HG02852 (cell line): Measurements from ENCODE around the gene ITSN2.

Experiments
- ATAC-seq: cut with Tn5 transposase; IDR thresholded peaks from one replicate; pipeline ENCODE4 v1.9.1; 2021; ENCODE audit warnings: mild to moderate bottlenecking, moderate library complexity; ENCODE audit not compliant: unreplicated experiment

Gene ITSN2

DNA sequence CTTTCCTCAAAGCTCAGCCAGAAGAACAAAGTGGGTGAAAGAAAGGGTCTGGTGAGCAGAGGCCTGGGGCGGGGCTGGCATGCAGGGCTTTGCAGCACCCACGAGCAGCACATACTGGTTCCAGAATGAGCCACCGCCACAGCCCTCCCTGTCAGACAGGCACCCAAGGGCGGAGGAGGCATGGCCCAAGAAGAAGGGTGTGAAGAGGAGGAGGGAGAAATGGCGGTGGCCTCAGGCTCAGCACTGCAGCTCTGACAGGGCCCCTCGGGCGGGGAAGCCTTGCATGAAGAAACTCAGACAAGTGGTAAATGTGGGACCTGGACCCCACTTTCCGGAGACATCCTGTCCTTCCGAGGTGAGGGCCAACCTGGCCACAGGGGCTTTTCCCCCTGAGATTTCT, 169.8 kb downstream of the ITSN2 start:
- no peak for ATAC-seq

- no peak for ATAC-seq
These were observed 170.8 kb downstream of the ITSN2 start for GRCh38 chr2:24189551-24189950.

DNA sequence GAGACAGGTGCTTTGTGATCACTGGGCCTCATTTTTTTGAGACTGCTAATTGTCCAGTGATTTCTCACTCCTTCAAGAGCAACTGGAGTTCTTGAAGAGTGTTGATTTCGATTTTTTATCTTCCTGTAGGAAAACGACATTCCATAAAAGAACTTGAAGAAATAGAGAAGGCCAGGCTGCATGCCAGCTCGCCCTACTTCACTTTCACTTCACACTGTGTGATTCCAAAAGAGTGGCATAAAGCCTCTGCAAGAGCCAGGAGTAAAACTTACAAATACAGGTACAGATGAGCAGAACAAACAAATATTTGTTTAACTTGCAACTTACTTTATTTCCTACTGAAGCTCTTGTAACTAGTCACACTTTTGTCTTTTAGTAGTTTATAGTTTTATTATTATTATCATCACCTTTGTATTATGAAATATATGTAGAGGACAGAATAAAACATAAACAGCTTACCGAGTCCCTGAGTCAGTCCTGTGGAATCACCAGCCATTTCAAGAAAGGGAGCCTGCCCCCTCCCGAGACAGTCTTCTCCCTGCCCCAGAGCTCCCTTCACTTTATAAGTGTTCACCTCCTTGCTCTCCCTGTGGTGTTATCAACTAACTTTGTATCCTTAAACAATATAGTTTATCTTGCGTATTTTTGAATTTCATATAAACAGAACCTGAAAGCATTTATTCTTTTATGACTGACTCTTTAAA, 176.8 kb downstream of the ITSN2 start:
- no peak for ATAC-seq

- ATAC-seq: no peak
These were observed 177.8 kb downstream of the ITSN2 start for GRCh38 chr2:24182507-24182906.

DNA sequence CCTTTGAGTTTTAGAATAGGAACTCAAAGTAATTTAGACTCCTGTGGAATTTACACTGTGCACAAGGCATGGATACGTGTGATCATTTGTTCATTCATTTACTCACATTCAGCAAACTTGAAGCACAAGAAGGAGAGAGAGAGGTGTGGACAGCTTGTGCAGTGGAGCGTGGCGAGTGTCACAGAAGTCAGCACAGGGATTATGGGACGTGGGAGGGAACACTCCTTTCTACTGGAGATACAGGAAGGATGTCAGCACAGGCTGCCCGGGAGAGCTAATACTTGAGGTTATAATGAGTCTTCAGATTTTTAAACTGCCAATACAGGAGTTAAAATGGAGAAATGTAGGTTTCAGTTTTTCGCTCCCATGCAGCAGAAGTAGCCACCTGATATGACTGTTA, 178.5 kb downstream of the ITSN2 start:
- no peak for ATAC-seq

- no peak for ATAC-seq
These were observed 180.7 kb downstream of the ITSN2 start for GRCh38 chr2:24179683-24180082.

DNA sequence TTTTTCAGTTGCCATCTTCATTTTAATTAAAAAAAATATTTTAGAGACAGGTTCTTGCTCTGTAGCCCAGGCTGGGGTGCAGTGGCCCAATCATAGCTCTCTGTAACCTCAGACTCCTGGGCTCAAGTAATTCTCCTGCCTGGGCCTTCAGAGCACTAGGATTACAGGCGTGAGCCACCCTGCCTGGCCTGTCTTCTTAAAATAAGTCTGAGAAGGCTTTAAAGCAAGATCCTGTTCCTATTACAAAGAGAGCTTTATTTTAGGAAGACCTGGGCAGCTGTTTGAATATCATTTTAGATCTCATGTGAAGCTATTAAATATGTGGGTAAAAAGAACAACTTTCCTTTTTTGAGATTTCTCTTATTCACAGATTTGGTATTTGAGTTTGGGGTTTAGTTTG, 184.0 kb downstream of the ITSN2 start:
- ATAC-seq: no peak

GRCh38 chr2:24175631-24176187, 184.6 kb downstream of the ITSN2 start:
- ATAC-seq: no peak

DNA sequence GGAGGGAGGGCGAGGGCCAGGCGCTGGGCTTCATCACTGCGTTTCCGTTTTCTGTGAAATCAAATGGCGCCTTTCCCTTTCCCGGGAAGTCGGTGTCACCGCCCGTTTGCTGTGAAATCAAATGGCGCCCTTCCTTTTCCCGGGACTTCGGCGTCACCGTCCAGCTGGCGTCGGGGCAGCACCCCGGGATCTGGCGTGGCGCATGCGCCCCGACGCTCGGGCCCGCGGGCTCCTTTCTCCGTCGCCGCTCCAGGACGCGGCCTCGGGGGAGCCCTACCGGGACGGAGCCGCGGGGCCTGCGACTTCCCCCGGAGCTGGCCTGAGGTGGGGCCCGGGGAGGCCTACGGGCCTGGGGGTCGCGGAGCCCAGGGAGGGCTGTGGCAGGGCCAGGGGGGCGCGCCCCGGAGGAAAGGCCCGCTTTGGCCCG, 185.5 kb downstream of the ITSN2 start, which contains the start of gene FAM228A:
Gene FAM228A (plus strand): TSS at position 203 of the 427 bp plus-strand sequence. CDS start 428 bp downstream, outside the sequence.
- no peak for ATAC-seq

DNA sequence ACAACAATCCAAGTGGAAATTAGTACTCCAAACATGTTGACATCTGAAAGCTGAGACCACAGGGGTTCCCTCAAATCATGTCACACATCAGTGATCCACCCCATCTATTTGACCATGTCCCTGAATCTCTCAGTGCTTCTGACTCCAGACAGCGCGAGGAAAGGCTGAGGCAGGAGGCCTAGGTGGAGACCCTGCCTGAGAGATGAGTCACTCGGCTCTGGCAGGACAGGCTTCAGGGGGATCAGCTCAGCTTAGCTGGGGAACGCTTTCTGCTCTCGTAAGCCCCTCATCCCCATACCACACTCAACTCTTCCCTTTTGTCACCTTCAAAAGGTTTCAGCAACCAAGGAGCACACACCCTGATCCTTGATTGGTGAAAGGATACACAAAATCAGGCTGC, 191.3 kb downstream of the ITSN2 start:
- no peak for ATAC-seq

DNA sequence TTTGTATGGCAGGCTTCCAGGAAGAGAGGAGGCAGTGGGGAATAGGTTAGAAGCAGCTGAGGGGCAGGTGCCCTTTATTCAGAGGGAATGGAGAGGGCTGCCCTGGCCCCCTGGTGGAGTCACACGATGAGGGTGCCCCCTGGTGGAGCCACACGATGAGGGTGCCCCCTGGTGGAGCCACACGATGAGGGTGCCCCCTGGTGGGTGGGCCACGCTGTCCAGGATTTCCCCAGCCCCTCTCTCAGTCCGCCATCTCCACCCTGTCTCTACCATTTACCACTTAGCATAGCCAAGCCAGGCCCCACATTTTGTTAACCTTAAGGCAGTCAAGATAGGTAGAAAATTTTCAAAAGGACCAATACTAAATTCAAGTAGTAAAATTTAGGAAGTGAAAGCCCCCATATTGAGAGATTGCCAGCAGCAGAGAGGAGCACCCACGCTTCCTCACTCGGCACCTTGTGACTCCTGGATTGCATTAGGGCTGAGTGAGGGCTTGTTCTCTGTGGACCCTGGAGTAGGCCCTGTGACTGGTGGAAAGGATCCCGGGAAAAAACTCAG, 195.8 kb downstream of the ITSN2 start:
- peak; percentile 84 for ATAC-seq

- no peak for ATAC-seq
These were observed 196.7 kb downstream of the ITSN2 start for GRCh38 chr2:24163601-24164000.

DNA sequence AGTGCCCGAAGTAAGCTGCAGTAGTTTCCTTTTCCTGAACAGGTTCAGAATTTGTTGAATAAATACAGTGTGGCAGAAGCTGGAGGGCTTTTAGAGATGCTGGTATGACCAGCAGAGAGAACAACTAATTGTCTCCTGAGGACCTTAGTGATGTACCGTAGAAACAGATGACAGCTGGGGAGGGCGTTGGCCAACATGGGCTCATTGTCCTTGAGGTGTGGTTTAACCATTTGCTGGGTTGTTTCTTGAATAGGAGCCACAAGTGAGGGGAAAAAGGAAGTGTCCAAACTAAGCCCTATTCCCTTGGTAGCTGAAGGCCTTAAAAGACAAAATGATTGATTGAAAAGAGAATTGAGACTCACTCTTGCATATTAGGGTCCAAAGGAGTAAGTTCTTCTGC, 197.2 kb downstream of the ITSN2 start:
- ATAC-seq: no peak

DNA sequence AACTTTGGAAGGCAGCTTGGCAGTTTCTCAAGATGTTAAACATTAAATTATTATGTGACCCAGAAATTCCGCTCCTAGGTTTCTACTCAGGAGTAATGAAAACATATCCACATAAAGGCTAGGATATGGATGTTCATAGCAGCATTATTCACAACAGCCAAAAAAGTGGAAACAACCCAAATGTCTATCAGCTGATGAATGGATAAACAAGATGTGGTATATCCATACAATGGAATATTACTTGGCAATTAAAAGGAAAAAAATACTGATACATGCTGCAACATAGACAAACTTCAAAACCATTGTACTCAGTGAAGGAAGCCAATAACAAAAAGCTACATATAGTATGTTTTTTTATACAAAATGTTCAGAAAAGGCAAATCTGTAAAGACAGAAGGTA, 197.8 kb downstream of the ITSN2 start:
- ATAC-seq: no peak

- ATAC-seq: no peak
These were observed 199.6 kb downstream of the ITSN2 start for GRCh38 chr2:24160761-24161160.

- no peak for ATAC-seq
These were observed 200.6 kb downstream of the ITSN2 start for GRCh38 chr2:24159708-24160107.

DNA sequence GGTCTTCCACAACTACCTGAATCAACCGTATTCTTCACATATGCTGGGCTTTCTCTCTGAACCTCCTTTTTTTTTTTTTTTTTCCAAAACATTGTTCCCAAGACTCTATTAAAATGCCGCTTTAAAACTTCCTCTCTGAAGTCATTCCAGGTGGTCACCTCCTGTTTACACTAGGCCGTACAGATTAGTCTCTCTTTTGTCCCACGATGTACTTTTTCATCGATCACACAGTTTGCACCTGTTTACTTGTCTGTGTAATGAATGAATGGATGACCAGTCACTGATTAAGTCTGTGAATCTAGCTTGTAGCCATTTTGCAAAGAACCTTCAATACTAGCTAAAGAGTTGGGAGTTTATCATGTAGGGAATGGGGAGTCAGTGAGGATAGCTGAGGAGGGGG, 202.2 kb downstream of the ITSN2 start:
- no peak for ATAC-seq

GRCh38 chr2:24153478-24153877, 206.9 kb downstream of the ITSN2 start:
- ATAC-seq: no peak
